Activated T-cell treated with anti-CD3 and anti-CD28 coated beads, Interleukin-2, amount 50 U/mL, for 72 hours (primary cell): ENCODE measurements around the gene CTRL. TPM values are rescaled to one million over a fixed set of nuclear protein-coding genes. Genes with fewer than 3 reads are reported as not detected.

Source experiments
- ATAC-seq, 2 donors: fragments of 150-1000 bp; cut with Tn5 transposase; replicated peaks in 1 of 2; 2 replicates each; pipeline ENCODE4 v1.10.0; 2021; ENCODE audit warnings: moderate library complexity in 2 of 2, mild to moderate bottlenecking in 1 of 2
- DNase-seq, 2 donors: peaks; one replicate each; pipeline ENCODE4 v3.0.0; 2021 to 2022; ENCODE audit warnings: mixed read lengths in 1 of 2
- H3K27ac Mint-ChIP-seq: one replicate; pipeline ENCODE4 v1.8.0; 2022; ENCODE audit warnings: mild to moderate bottlenecking, moderate library complexity, mixed read lengths
- H3K27me3 Mint-ChIP-seq: one replicate; pipeline ENCODE4 v1.8.0; 2022; ENCODE audit warnings: low read depth, mixed read lengths
- H3K36me3 Mint-ChIP-seq, 2 donors: one replicate each; pipeline ENCODE4 v1.8.0; 2022; ENCODE audit warnings: mixed read lengths in 2 of 2, mild to moderate bottlenecking in 1 of 2; ENCODE audit not compliant: insufficient read depth in 2 of 2
- H3K4me1 Mint-ChIP-seq: one replicate; pipeline ENCODE4 v1.8.0; 2022; ENCODE audit warnings: low read depth, mixed read lengths
- H3K4me3 Mint-ChIP-seq, 2 donors: one replicate each; pipeline ENCODE4 v1.8.0; 2022; ENCODE audit warnings: mild to moderate bottlenecking in 2 of 2, mixed read lengths in 2 of 2, moderate library complexity in 2 of 2
- H3K9me3 Mint-ChIP-seq, 2 donors: one replicate each; pipeline ENCODE4 v1.8.0; 2022; ENCODE audit warnings: mixed read lengths in 2 of 2
- total RNA-seq, 2 donors: library from RNA; stranded (reverse); gene quantifications; one replicate each; pipeline ENCODE4 v1.2.3, GENCODE V29; 2022

CTRL gene
- total RNA-seq, 2 donors from 2014 or later = 4.2 to 5.0 TPM

DNA sequence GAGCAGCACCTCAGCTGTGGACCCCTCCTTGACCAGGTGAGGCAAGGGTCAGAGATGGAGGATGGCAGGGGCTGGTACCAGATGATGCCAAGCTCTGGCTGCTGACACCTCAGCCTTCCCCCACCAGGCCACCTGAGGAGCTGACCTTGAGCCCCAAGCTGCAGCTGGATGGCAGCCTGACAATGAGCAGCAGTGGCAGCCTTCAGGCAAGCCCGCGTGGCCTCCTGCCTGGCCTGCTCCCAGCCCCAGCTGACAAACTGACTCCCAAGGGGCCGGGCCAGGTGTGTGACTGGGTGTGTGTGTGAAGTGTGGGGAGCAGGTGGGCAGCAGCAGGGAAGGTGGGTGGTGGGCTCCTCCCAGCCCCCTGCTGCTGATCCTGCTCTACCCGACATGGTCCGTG is 51.7 kb downstream of the CTRL start:
- H3K36me3 Mint-ChIP-seq = peaks cover 6 to 16% of the 10 kb centered on the region in 2 donors
- H3K4me3 Mint-ChIP-seq = no peak overlapping the region

More for the DNA sequence above, 51.7 kb downstream of the CTRL start:
- no peak for ATAC-seq
- Mint-ChIP-seq H3K4me1 (peaks cover 15% of the 10 kb centered on the region), H3K9me3 (no peaks in the 10 kb centered on the region), H3K27ac (no peak overlapping the region), H3K27me3 (no peaks in the 10 kb centered on the region)
- DNase-seq = no peak

Other genes starting within 250 kb of the CTRL start
- 10 to 100 TPM; 11.3 to 11.6 TPM for gene GFOD2, start 212.5 kb downstream of the CTRL start, total RNA-seq
- gene RANBP10, start 125.3 kb downstream of the CTRL start, total RNA-seq = 10 to 100 TPM; 17.1 to 24.8 TPM
- under 1 TPM; 0.39 to 0.86 TPM for gene TSNAXIP1, start 125.0 kb downstream of the CTRL start, total RNA-seq
- gene THAP11, start 89.5 kb downstream of the CTRL start, total RNA-seq = 10 to 100 TPM; 31.7 to 39.2 TPM
- 10 to 100 TPM; 80.8 to 90.1 TPM for gene NUTF2, start 84.9 kb downstream of the CTRL start, total RNA-seq
- gene CENPT, start 84.2 kb downstream of the CTRL start, total RNA-seq = 10 to 100 TPM; 43.6 to 59.4 TPM
- gene EDC4, start 58.8 kb downstream of the CTRL start, total RNA-seq = 10 to 100 TPM; 82.9 to 86.4 TPM
- 1 to 10 TPM in 1 of 2 donors, under 1 TPM in 1; 0.60 to 1.9 TPM for gene NRN1L, start 47.0 kb downstream of the CTRL start, total RNA-seq
- 10 to 100 TPM; 16.1 to 16.2 TPM for gene PSKH1, start 38.6 kb downstream of the CTRL start, total RNA-seq
- gene PSMB10, start 5.0 kb upstream of the CTRL start, total RNA-seq = 100 to 1,000 TPM; 169 to 184 TPM
- gene LCAT, start 12.3 kb upstream of the CTRL start, total RNA-seq = 10 to 100 TPM; 12.3 to 20.1 TPM
- gene SLC12A4, start 36.8 kb upstream of the CTRL start, total RNA-seq = 10 to 100 TPM; 32.6 to 34.7 TPM
- gene DPEP3, start 48.6 kb upstream of the CTRL start, total RNA-seq = under 1 TPM; 0.12 to 0.16 TPM
- 10 to 100 TPM; 11.4 to 11.6 TPM for gene DPEP2, start 67.6 kb upstream of the CTRL start, total RNA-seq
- not detected for gene DPEP2NB, start 84.0 kb upstream of the CTRL start, total RNA-seq
- gene DDX28, start 91.4 kb upstream of the CTRL start, total RNA-seq = 10 to 100 TPM; 12.6 to 13.4 TPM
- gene DUS2, start 91.4 kb upstream of the CTRL start, total RNA-seq = 10 to 100 TPM; 21.4 to 22.4 TPM
- 10 to 100 TPM; 79.7 to 82.5 TPM for gene NFATC3, start 153.5 kb upstream of the CTRL start, total RNA-seq